Inflammatory macrophage (primary cell): Measurements from ENCODE around the gene ZSCAN30.
A peak's percentile ranks its signal among the peaks of the same experiment; 100 is the strongest.

Experiments used
- DNase-seq, 2 donors: peaks; one replicate each; pipeline ENCODE4 v3.0.0-alpha.2; 2020 to 2022

The ZSCAN30 gene

DNA sequence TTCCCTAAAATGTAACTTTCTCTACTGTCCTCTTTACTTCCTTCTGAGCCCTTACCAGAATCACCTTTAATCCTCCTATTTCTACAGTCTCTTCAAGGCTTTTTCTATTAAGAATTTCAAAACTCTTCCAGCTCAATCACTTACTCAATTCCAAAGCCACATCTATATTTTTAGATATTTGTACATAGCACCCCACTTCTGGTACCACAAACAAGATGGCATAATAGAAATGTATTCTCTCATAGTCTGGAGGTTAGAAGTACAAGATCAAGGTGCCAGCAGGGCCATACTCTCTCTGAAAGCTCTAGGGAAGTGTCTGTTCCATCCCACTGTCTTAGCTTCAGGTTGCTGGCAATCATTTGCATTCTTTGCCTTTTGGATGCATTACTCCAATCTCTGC, 11.1 kb downstream of the ZSCAN30 start:
- DNase-seq: no peak

DNA sequence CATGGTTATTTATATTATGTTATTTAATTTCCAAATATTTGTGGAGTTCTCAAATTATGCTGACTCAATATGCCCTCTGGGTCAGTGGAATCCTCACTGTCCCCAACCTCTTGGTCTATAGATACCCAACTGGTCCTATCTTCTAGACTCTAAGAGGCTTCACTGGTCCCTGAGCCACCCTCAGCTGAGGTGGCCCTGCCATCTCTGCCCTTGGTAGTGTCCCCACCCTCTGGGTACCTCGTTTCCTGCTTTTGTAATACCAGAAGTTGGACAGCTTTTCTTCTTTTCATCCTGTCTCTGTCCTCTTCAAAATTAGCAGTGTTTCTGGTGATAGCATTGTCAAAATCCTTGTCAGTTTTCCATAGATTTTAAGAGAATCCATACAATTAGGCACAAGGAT, 11.9 kb downstream of the ZSCAN30 start:
- DNase-seq: no peak

- DNase-seq: no peak
Observed at GRCh38 chr18:35277633-35278032, 12.4 kb downstream of the ZSCAN30 start.

GRCh38 chr18:35276267-35276666, 13.8 kb downstream of the ZSCAN30 start:
- DNase-seq: no peak

DNA sequence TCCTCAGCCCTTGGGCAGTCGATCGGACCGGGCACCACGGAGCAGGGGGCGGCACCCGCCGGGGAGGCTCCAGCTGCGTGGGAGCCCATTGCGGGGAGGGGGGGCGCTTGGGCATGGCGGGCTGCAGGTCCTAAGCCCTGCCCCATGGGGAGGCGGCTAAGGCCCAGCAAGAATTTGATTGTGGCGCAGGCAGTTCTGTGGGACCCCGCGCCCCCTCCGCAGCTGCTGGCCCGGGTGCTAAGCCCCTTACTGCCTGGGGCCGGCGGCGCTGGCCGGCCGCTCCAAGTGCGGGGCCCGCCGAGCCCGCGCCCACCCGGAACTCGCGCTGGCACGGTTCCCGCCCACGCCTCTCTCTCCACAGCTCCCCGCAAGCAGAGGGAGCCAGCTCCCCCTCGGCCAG, 18.4 kb downstream of the ZSCAN30 start:
- DNase-seq: no peak

DNA sequence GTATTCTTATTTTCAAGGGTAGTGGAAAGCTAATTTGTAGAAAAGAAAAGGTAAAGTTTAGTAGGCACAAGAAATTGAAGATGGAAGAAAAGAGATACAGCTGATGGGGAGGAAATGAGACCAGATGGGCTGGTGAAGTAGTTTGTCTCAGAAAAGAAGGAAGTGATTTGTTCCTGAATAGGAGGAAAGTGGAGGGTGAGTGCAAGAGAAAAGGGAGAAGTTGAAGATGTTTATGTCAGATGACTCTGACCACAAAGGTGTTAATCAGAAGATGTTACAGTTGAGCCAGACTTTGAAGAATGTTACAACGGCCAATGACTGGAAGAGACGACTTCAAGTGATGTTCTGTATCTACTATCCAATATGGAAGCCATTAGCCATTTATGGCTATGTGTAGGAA, 21.2 kb downstream of the ZSCAN30 start:
- peak in 1 of 2 donors; percentile 12 for DNase-seq

DNA sequence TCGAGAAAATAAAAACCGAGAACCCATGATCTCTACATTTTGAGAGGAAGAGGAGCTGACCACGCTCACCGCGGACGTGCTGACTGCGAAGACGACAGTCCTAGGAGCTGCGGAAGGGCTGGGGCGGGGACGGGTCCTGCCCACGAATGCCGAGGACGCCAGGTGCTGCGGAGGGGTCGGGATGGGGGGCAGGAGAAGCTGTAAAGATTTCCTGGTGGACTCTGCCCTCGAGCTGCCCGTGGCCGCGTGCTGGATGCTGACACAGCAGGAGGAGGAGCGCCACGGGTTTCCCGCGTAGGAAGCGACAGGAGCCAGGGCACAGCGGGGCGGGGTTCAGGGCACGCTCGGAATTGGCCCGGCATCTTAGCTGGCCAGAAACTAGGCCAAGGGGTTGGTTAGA, 22.2 kb downstream of the ZSCAN30 start:
- DNase-seq: no peak

DNA sequence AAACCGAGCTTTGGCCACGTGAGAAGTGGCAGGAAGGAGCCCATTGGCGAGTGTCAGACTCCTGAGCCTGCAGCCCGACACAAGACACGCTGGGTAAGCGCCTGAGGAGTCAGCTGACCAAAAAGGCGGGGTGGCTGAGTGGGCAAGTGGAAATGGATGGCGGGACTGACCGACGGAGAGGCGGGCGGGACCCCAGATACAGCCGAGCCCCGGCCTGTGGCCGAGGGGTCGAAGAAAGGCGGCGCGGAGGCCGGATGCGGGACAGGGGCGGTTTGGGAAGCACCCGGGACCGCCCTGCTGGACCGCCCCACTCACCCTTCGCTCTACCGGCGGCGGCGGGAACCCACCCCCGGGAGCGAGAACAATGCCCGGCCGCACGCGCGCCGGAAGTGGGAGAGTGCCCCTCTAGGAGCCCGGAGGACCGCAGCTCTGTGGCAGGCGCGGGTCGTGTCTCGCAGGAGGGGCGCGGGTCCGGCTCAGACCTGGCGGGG, 22.8 kb downstream of the ZSCAN30 start:
- DNase-seq: peak; percentile 31 to 60

- DNase-seq: no peak
Observed at GRCh38 chr18:35264409-35264808, 25.6 kb downstream of the ZSCAN30 start.

- no peak for DNase-seq
Observed at GRCh38 chr18:35256947-35257346, 33.1 kb downstream of the ZSCAN30 start.

- DNase-seq: no peak
Observed at GRCh38 chr18:35253655-35254287, 36.3 kb downstream of the ZSCAN30 start.

DNA sequence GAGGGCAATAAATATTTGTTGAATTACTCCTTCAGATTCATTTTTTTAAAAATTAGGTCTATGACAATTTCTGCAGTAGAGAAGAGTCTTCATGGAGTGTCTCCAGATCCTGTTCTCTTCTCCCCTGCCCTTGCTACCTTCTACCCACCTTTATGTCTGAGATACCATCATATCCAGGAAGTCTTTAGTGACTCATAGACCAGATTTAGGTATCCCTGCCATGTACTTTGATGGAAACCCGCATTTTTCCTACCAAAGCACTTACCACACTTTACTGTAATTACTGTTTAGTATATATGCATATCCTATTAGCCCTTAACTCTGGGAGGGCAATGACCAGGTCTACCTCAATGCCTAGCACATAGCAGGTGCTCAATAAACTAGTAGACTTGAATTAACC, 37.6 kb downstream of the ZSCAN30 start:
- no peak for DNase-seq

DNA sequence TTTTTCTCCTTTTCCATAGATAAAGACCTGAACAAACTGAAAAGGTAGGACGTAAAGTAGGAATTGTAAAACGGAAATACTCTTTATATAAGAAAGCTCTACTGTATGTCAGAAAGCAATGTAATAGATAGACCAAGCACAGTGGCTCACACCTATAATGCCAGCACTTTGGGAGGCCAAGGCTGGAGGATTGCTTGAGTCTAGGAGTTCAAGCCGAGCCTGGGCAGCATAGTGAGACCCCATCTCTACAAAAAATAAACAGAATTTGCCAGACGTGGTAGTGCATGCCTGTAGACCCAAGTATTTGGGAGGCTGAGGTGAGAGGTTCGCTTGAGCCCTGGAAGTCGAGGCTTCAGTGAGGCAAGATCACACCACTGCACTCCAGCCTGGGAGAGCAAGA, 41.6 kb downstream of the ZSCAN30 start:
- no peak for DNase-seq

GRCh38 chr18:35247412-35248249, 42.4 kb downstream of the ZSCAN30 start:
- peak; percentile 10 to 38 for DNase-seq

- no peak for DNase-seq
Observed at GRCh38 chr18:35246831-35247230, 43.2 kb downstream of the ZSCAN30 start.

DNA sequence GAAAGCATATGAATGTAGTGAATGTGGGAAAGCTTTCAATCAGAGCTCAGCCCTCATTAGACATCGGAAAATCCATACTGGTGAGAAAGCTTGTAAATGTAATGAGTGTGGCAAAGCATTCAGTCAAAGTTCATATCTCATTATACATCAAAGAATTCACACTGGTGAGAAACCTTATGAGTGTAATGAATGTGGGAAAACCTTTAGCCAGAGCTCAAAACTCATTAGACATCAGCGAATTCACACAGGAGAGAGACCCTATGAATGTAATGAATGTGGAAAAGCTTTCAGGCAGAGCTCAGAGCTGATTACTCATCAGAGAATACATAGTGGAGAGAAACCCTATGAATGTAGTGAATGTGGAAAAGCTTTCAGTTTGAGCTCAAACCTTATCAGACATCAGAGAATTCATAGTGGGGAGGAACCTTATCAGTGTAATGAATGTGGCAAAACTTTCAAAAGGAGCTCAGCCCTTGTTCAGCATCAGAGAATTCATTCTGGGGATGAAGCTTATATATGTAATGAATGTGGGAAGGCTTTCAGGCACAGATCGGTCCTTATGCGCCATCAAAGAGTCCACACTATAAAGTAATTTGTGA, 44.2 kb downstream of the ZSCAN30 start:
- DNase-seq: no peak

GRCh38 chr18:35244671-35245070, 45.4 kb downstream of the ZSCAN30 start:
- DNase-seq: no peak

- DNase-seq: no peak
Observed at GRCh38 chr18:35242426-35242825, 47.6 kb downstream of the ZSCAN30 start.

DNA sequence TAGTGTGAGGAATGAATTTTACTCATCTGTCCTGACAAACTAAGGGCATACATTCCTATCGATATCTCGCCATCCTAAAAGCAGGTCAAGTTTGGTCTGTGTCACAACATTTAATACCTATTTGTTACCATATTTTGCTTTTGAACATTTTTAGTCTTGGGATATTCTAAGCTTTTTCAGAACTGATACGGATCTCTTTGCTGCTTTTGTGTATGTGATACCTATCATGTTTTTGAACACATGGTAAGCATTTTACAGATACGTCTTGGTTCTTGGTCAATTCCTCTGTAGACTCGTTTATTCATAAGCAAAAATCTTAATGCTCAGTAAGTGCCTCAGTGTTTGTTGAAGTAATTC, 48.6 kb downstream of the ZSCAN30 start:
- DNase-seq: peak in 1 of 2 donors; percentile 14

- peak; percentile 98 for DNase-seq
Observed at GRCh38 chr18:35240664-35241447, 49.2 kb downstream of the ZSCAN30 start, which contains the start of gene ZNF397. TSS of gene ZNF397 (plus strand) at chr18:35241034. CDS start at chr18:35242471, 1,437 bp downstream.

GRCh38 chr18:35239314-35239713, 50.7 kb downstream of the ZSCAN30 start:
- no peak for DNase-seq

- DNase-seq: no peak
Observed at GRCh38 chr18:35236571-35237363, 53.3 kb downstream of the ZSCAN30 start.
